HepG2 (cell line): ENCODE data around the gene GNG7. TPM values are rescaled to one million over a fixed set of nuclear protein-coding genes. Genes with fewer than 3 reads are reported as not detected.

Experiments
- BCL3 ChIP-seq: sonication (generic); formaldehyde crosslinking; IDR thresholded peaks from 2 replicates; pipeline ENCODE4 v1.5.1; 2020; ENCODE audit warnings: mild to moderate bottlenecking, missing genetic modification reagents, moderate library complexity
- CEBPB ChIP-seq: IDR thresholded peaks from 2 replicates; pipeline ENCODE4 v1.6.1; 2011; ENCODE audit warnings: low read depth, low read length, improper control_type of control experiment, borderline replicate concordance
- CENPBD1 ChIP-seq: sonication (generic); formaldehyde crosslinking; IDR thresholded peaks from 2 replicates; pipeline ENCODE4 v1.8.0; 2022; ENCODE audit warnings: missing genetic modification reagents, low read depth, mild to moderate bottlenecking, borderline replicate concordance
- FOXK1 ChIP-seq: sonication (generic); formaldehyde crosslinking; IDR thresholded peaks from 2 replicates; pipeline ENCODE4 v1.4.0; 2020; ENCODE audit warnings: low read depth, missing genetic modification reagents, borderline replicate concordance
- GTF2F1 ChIP-seq: fragments of 150-350 bp; IDR thresholded peaks from 2 replicates; pipeline ENCODE4 v1.6.1; 2014; ENCODE audit warnings: low read length
- HINFP ChIP-seq: sonication (generic); formaldehyde crosslinking; IDR thresholded peaks from 2 replicates; pipeline ENCODE4 v1.4.0; 2020; ENCODE audit warnings: low read depth, mild to moderate bottlenecking, missing genetic modification reagents
- HOXA5 ChIP-seq: sonication (generic); formaldehyde crosslinking; IDR thresholded peaks from 2 replicates; pipeline ENCODE4 v1.4.0; 2020; ENCODE audit warnings: missing genetic modification reagents
- RNF219 ChIP-seq: sonication (generic); formaldehyde crosslinking; IDR thresholded peaks from 2 replicates; pipeline ENCODE4 v1.5.0; 2020; ENCODE audit warnings: mild to moderate bottlenecking, missing genetic modification reagents
- TBX2 ChIP-seq: sonication (generic); formaldehyde crosslinking; IDR thresholded peaks from 2 replicates; pipeline ENCODE4 v1.5.0; 2020; ENCODE audit warnings: missing genetic modification reagents, mild to moderate bottlenecking, borderline replicate concordance
- TP53 ChIP-seq: sonication (generic); formaldehyde crosslinking; conservative IDR thresholded peaks from 2 replicates; pipeline ENCODE4 v1.4.0; 2020; ENCODE audit warnings: missing genetic modification reagents
- ZBTB42 ChIP-seq: sonication (generic); formaldehyde crosslinking; IDR thresholded peaks from 2 replicates; pipeline ENCODE4 v1.5.0; 2020; ENCODE audit warnings: mild to moderate bottlenecking, missing genetic modification reagents
- ZFP41 ChIP-seq: sonication (generic); formaldehyde crosslinking; IDR thresholded peaks from 2 replicates; pipeline ENCODE4 v1.4.0; 2020; ENCODE audit warnings: mild to moderate bottlenecking, missing genetic modification reagents, borderline replicate concordance
- ZMYM3 ChIP-seq: sonication (generic); formaldehyde crosslinking; IDR thresholded peaks from 2 replicates; pipeline ENCODE4 v1.5.1; 2020; ENCODE audit warnings: mild to moderate bottlenecking, missing genetic modification reagents
- ZNF33A ChIP-seq: sonication (generic); formaldehyde crosslinking; IDR thresholded peaks from 2 replicates; pipeline ENCODE4 v1.5.1; 2020; ENCODE audit warnings: missing genetic modification reagents, mild to moderate bottlenecking, moderate library complexity, borderline replicate concordance
- ZNF34 ChIP-seq: sonication (generic); formaldehyde crosslinking; IDR thresholded peaks from 2 replicates; pipeline ENCODE4 v1.4.0; 2020; ENCODE audit warnings: mild to moderate bottlenecking, missing genetic modification reagents, borderline replicate concordance
- ZNF605 ChIP-seq: sonication (generic); formaldehyde crosslinking; IDR thresholded peaks from 2 replicates; pipeline ENCODE4 v1.8.0; 2022; ENCODE audit warnings: mild to moderate bottlenecking, missing genetic modification reagents
- ZNF740 ChIP-seq: sonication (generic); formaldehyde crosslinking; IDR thresholded peaks from 2 replicates; pipeline ENCODE4 v1.4.0; 2020; ENCODE audit warnings: missing genetic modification reagents
- ZNF746 ChIP-seq: sonication (generic); formaldehyde crosslinking; IDR thresholded peaks from 2 replicates; pipeline ENCODE4 v1.8.0; 2022; ENCODE audit warnings: mild to moderate bottlenecking, missing genetic modification reagents
- polyA plus RNA-seq, 8 experiments: library from polyadenylated mRNA; depleted of rRNA in 3 of 8; stranded (reverse) in 7 of 8; unstranded in 1 of 8; fragments of >200 nt; fragmentation: Illumina TruSeq in 4 of 8; extraction: Trizol in 4 of 8; gene quantifications; 2 replicates each; pipeline versions ENCODE4 v1.2.1 to v1.2.3, GENCODE V29; 2011 to 2016; ENCODE audit warnings: low read depth in 4 of 8, missing spikeins in 1 of 8, mixed read lengths in 1 of 8; ENCODE audit not compliant: insufficient read depth in 1 of 8
- total RNA-seq, 5 experiments: library from RNA; depleted of rRNA; stranded (reverse); fragments of >200 nt; fragmentation: Illumina TruSeq; extraction: Trizol; gene quantifications; 2 replicates each; pipeline ENCODE4 v1.2.3, GENCODE V29; 2016; ENCODE audit warnings: low read depth in 1 of 5

GNG7 gene
- total and polyA plus RNA-seq, 2 of the 13 experiments (the other 11 are each of a cell fraction or from before 2014, with no cell fraction given): 1.4 to 3.3 TPM

GRCh38 chr19:2462635-2463421 is 239.7 kb downstream of the GNG7 start (continued):
- TF ChIP-seq ZBTB42 (CRISPR knock-in tag) (peak; percentile 65; the same call in 1 of the 2 replicates), ZNF34 (CRISPR knock-in tag) (0 out of 2 replicates have a peak, but pooled peaks have one; percentile 71), ZNF740 (CRISPR knock-in tag) (peak; percentile 53; the same call in 1 of the 2 replicates), CENPBD1 (CRISPR knock-in tag) (no peak), ZNF605 (CRISPR knock-in tag) (peak; percentile 88), TP53 (peak; percentile 45; the same call in 1 of the 2 replicates), ZNF33A (no peak; the same call in 1 of the 2 replicates), BCL3 (CRISPR knock-in tag) (no peak; the same call in 1 of the 2 replicates), ZFP41 (peak; percentile 47; the same call in 1 of the 2 replicates), RNF219 (CRISPR knock-in tag) (peak; percentile 75; the same call in 1 of the 2 replicates), CEBPB (no peak), HOXA5 (CRISPR knock-in tag) (peak; percentile 47; the same call in 1 of the 2 replicates), ZMYM3 (peak; percentile 93), FOXK1 (peak; percentile 65; the same call in 1 of the 2 replicates), TBX2 (CRISPR knock-in tag) (peak; percentile 85), ZNF746 (CRISPR knock-in tag) (no peak), HINFP (CRISPR knock-in tag) (0 out of 2 replicates have a peak, but pooled peaks have one; percentile 34), GTF2F1 (peak; percentile 75; the same call in 1 of the 2 replicates)
